ENCODE results near the gene AHSG.

- no peak for TF ChIP-seq POLR2A (IDR thresholded peaks at IDR 0.05)
- TF ChIP-seq, protein P1, sequence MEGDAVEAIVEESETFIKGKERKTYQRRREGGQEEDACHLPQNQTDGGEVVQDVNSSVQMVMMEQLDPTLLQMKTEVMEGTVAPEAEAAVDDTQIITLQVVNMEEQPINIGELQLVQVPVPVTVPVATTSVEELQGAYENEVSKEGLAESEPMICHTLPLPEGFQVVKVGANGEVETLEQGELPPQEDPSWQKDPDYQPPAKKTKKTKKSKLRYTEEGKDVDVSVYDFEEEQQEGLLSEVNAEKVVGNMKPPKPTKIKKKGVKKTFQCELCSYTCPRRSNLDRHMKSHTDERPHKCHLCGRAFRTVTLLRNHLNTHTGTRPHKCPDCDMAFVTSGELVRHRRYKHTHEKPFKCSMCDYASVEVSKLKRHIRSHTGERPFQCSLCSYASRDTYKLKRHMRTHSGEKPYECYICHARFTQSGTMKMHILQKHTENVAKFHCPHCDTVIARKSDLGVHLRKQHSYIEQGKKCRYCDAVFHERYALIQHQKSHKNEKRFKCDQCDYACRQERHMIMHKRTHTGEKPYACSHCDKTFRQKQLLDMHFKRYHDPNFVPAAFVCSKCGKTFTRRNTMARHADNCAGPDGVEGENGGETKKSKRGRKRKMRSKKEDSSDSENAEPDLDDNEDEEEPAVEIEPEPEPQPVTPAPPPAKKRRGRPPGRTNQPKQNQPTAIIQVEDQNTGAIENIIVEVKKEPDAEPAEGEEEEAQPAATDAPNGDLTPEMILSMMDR (IDR thresholded peaks at IDR 0.05), result no peak
- TF ChIP-seq POLR2AphosphoS5 (IDR thresholded peaks at IDR 0.05), result no peak
- TF ChIP-seq EP300 (IDR thresholded peaks at IDR 0.05), result no peak
These were observed 28.1 kb downstream of the AHSG start for GRCh38 chr3:186640929-186641328.
